ENCODE measurements around the gene DYNLL1. TPM values are rescaled to one million over a fixed set of nuclear protein-coding genes. Genes with fewer than 3 reads are reported as not detected.

DYNLL1 gene
- total and polyA plus RNA-seq, 2 of the 4 experiments (the other 2 are of a cell fraction), result 663 to 696 TPM

- POLR2A ChIA-PET (ENCODE audit: unreplicated experiment), result no interaction called here
Measured at GRCh38 chr12:120540445-120540844, 44.5 kb downstream of the DYNLL1 start.

More at GRCh38 chr12:120540445-120540844, 44.5 kb downstream of the DYNLL1 start:
- Histone ChIP-seq H3K9me1 (ENCODE audit: insufficient read depth, low read length) (peaks cover 28% of the 10 kb centered on the region), H3K4me1 (ENCODE audit: control insufficient read depth, insufficient read depth, low read length) (peaks cover 9% of the 10 kb centered on the region; the same call in 1 of the 2 replicates), H2BK15ac (ENCODE audit: low read depth, low read length) (no peak overlapping the region), H3K27me3 (ENCODE audit: control insufficient read depth, insufficient read depth, low read length) (no peaks in the 10 kb centered on the region), H3K14ac (replicated peaks; ENCODE audit: low read depth, low read length) (no peak overlapping the region), H2BK20ac (ENCODE audit: low read depth, low read length) (no peak overlapping the region), H2AFZ (replicated peaks; ENCODE audit: low read length, poor library complexity) (no peak overlapping the region), H3K79me1 (ENCODE audit: low read depth in 1 of 2, low read length in 2 of 2) (peaks cover 17 to 77% of the 10 kb centered on the region in 2 experiments), H3K4ac (ENCODE audit: low read depth, low read length) (no peak overlapping the region), H2AK5ac (ENCODE audit: low read depth, low read length) (no peak overlapping the region), H3K27ac (ENCODE audit: insufficient read depth, low read length) (no peak overlapping the region), H4K91ac (ENCODE audit: insufficient read depth, low read depth, low read length) (no peak overlapping the region), H2AK9ac (replicated peaks; ENCODE audit: low read depth, low read length, poor library complexity) (no peak overlapping the region), H4K5ac (ENCODE audit: low read depth, low read length) (no peak overlapping the region), H2BK5ac (ENCODE audit: low read depth, low read length, poor library complexity, severe bottlenecking) (no peak overlapping the region), H3K4me3 (ENCODE audit: insufficient read depth, low read depth, low read length) (no peak overlapping the region), H3K18ac (ENCODE audit: low read depth, low read length) (no peak overlapping the region), H3K23ac (ENCODE audit: low read depth, low read length) (no peak overlapping the region), H3K9me3 (ENCODE audit: control insufficient read depth, insufficient read depth, low read length) (no peaks in the 10 kb centered on the region), H2BK120ac (ENCODE audit: low read depth, low read length) (no peak overlapping the region), H3K56ac (ENCODE audit: extremely low read depth, insufficient read depth, low read length) (no peak overlapping the region), H4K8ac (ENCODE audit: low read depth in 2 of 2, low read length in 2 of 2) (no peak overlapping the region), H3K36me3 (ENCODE audit: control insufficient read depth, insufficient read depth, low read length) (peaks cover 6% of the 10 kb centered on the region), H3K9ac (ENCODE audit: low read depth, low read length) (no peak overlapping the region), H4K20me1 (ENCODE audit: insufficient read depth, low read length) (peaks cover 89% of the 10 kb centered on the region), H3K4me2 (ENCODE audit: low read depth, low read length) (no peak overlapping the region; the same call in 1 of the 2 replicates)
- no TSS peak for BruUV-seq (replicated peaks)
- CTCF ChIA-PET, result no interaction called here
- in situ Hi-C loops (cut with MboI; ENCODE audit: low sequenced_read_pairs) (no loop called here), dilution Hi-C loops (cut with HindIII; ENCODE audit: low sequenced_read_pairs, unreplicated experiment) (no loop called here), intact Hi-C loops (cut with micrococcal nuclease) (no loop called here)
- TF ChIP-seq MXI1 (IDR thresholded peaks at IDR 0.05; ENCODE audit: borderline replicate concordance, low read depth, low read length) (no peak), MAFK (IDR thresholded peaks at IDR 0.05; ENCODE audit: low read depth, low read length) (no peak), RCOR1 (IDR thresholded peaks at IDR 0.05; ENCODE audit: insufficient replicate concordance, low read length) (no peak), CEBPB (IDR thresholded peaks at IDR 0.05; ENCODE audit: low read depth, low read length) (peak; percentile 38; the same call in 1 of the 2 replicates), FOS (IDR thresholded peaks at IDR 0.05; ENCODE audit: low read depth, low read length) (no peak)
- ATAC-seq (ENCODE audit: low read depth) (peak; percentile 30; the same call in 1 of the 2 replicates), DNase-seq (peak; percentile 45)
- WGBS, 2 experiments (ENCODE audit: extremely low coverage in 2 of 2, insufficient read length in 1 of 2), result no CpG with 5 or more reads among the region's 3 CpGs

Data from IMR-90 (cell line).